Neural cell (in vitro differentiated cells): Measurements from ENCODE around the gene SHISAL1. TPM values are rescaled to one million over a fixed set of nuclear protein-coding genes. Genes with fewer than 3 reads are reported as not detected.

Experiments used
- H2AFZ ChIP-seq: fragments of 200-600, 300-800 bp; sonication (generic), shearing (Covaris generic); 2 replicates; pipeline ENCODE4 v1.6.0; 2014; ENCODE audit warnings: low read depth, mild to moderate bottlenecking, antibody characterized with exemption, low read length, moderate library complexity
- H3F3A ChIP-seq: fragments of 200-600 bp; shearing (Covaris generic); 2 replicates; pipeline ENCODE4 v1.6.1; 2016; ENCODE audit warnings: mild to moderate bottlenecking, moderate library complexity, mixed read lengths, antibody characterized with exemption, low read length; ENCODE audit not compliant: insufficient read depth, poor library complexity, severe bottlenecking
- H3K27ac ChIP-seq: fragments of 200-600, 300-800 bp; sonication (generic), shearing (Covaris generic); 2 replicates; pipeline ENCODE4 v1.5.1; 2014; ENCODE audit warnings: mild to moderate bottlenecking, low read length, moderate library complexity
- H3K27me3 ChIP-seq: fragments of 300-800, 200-600 bp; sonication (generic), shearing (Covaris generic); 2 replicates; pipeline ENCODE4 v1.6.0; 2014; ENCODE audit warnings: mild to moderate bottlenecking, low read depth, low read length, moderate library complexity; ENCODE audit not compliant: insufficient read depth
- H3K36me3 ChIP-seq: fragments of 300-800, 200-600 bp; sonication (generic), shearing (Covaris generic); 2 replicates; pipeline ENCODE4 v1.5.1; 2014; ENCODE audit warnings: mild to moderate bottlenecking, antibody characterized with exemption, low read length, moderate library complexity; ENCODE audit not compliant: insufficient read depth
- H3K4me2 ChIP-seq: fragments of 300-800, 200-600 bp; sonication (generic), shearing (Covaris generic); 2 replicates; pipeline ENCODE4 v1.6.0; 2014; ENCODE audit warnings: mild to moderate bottlenecking, low read length
- H3K4me3 ChIP-seq: fragments of 300-800, 200-600 bp; sonication (generic), shearing (Covaris generic); 2 replicates; pipeline ENCODE4 v1.5.1; 2014; ENCODE audit warnings: mild to moderate bottlenecking, low read length, moderate library complexity
- H3K79me2 ChIP-seq: fragments of 200-600 bp; shearing (Covaris generic); replicated peaks from 2 replicates; pipeline ENCODE4 v1.6.0; 2014; ENCODE audit warnings: mild to moderate bottlenecking, low read length, moderate library complexity; ENCODE audit not compliant: insufficient read depth
- H3K9ac ChIP-seq: fragments of 300-800, 200-600 bp; sonication (generic), shearing (Covaris generic); 2 replicates; pipeline ENCODE4 v1.6.1; 2016; ENCODE audit warnings: mild to moderate bottlenecking, low read length, mixed read lengths
- H3K9me2 ChIP-seq: fragments of 200-600 bp; shearing (Covaris generic); 2 replicates; pipeline ENCODE4 v1.6.1; 2016; ENCODE audit warnings: mild to moderate bottlenecking, low read length, mixed read lengths; ENCODE audit not compliant: insufficient read depth
- H3K9me3 ChIP-seq: fragments of 200-600, 300-800 bp; sonication (generic), shearing (Covaris generic); 2 replicates; pipeline ENCODE4 v1.6.1; 2016; ENCODE audit warnings: mild to moderate bottlenecking, mixed run types, low read length, moderate library complexity, mixed read lengths
- H4K20me1 ChIP-seq: fragments of 200-600 bp; shearing (Covaris generic); 2 replicates; pipeline ENCODE4 v1.6.1; 2016; ENCODE audit warnings: mild to moderate bottlenecking, mixed run types; ENCODE audit not compliant: insufficient read depth
- CTCF ChIP-seq: fragments of 450-650 bp; IDR thresholded peaks from 2 replicates; pipeline ENCODE4 v1.5.1; 2014; ENCODE audit warnings: antibody characterized with exemption, mild to moderate bottlenecking, moderate library complexity; ENCODE audit not compliant: poor library complexity, severe bottlenecking
- EP300 ChIP-seq: fragments of 450-650 bp; conservative IDR thresholded peaks from 2 replicates; pipeline ENCODE4 v1.6.1; 2014; ENCODE audit warnings: antibody characterized with exemption, mild to moderate bottlenecking, moderate library complexity; ENCODE audit not compliant: poor library complexity, severe bottlenecking
- EZH2 ChIP-seq: fragments of 200-600, 300-800 bp; shearing (Covaris generic), sonication (generic); IDR thresholded peaks from 2 replicates; pipeline ENCODE4 v1.6.1; 2014; ENCODE audit warnings: antibody characterized with exemption, low read length, borderline replicate concordance, mild to moderate bottlenecking; ENCODE audit not compliant: insufficient read depth, poor library complexity, severe bottlenecking
- MXI1 ChIP-seq: fragments of 450-650 bp; conservative IDR thresholded peaks from 2 replicates; pipeline ENCODE4 v1.6.1; 2014; ENCODE audit warnings: antibody characterized with exemption, mild to moderate bottlenecking; ENCODE audit not compliant: poor library complexity, severe bottlenecking
- POLR2AphosphoS5 ChIP-seq: IDR thresholded peaks from 2 replicates; pipeline ENCODE4 v1.6.1; 2012
- RAD21 ChIP-seq: fragments of 450-650 bp; conservative IDR thresholded peaks from 2 replicates; pipeline ENCODE4 v1.6.1; 2014; ENCODE audit warnings: antibody characterized with exemption, mild to moderate bottlenecking, moderate library complexity
- REST ChIP-seq: IDR thresholded peaks from 2 replicates; pipeline ENCODE4 v1.6.1; 2012; ENCODE audit warnings: borderline replicate concordance
- SMC3 ChIP-seq: fragments of 450-650 bp; conservative IDR thresholded peaks from 2 replicates; pipeline ENCODE4 v1.6.1; 2014; ENCODE audit warnings: antibody characterized with exemption, mild to moderate bottlenecking, moderate library complexity; ENCODE audit not compliant: poor library complexity
- TAF1 ChIP-seq: IDR thresholded peaks from 2 replicates; pipeline ENCODE4 v1.6.1; 2012; ENCODE audit warnings: low read depth
- polyA plus RNA-seq: library from polyadenylated mRNA; depleted of rRNA; stranded (reverse); fragments of >200 nt; gene quantifications from 2 replicates; pipeline ENCODE4 v1.2.3, GENCODE V29; 2014

The SHISAL1 gene
- polyA plus RNA-seq, 1 donor from 2014 or later, result 15.4 TPM

GRCh38 chr22:44351685-44352377 lies 39.1 kb upstream of the SHISAL1 start:
- H3K9me3 ChIP-seq, result no peaks in the 10 kb centered on the region
- H3K9me2 ChIP-seq, result no peaks in the 10 kb centered on the region
- no peak overlapping the region for H3K4me2 ChIP-seq
- H3K79me2 ChIP-seq, result no peaks in the 10 kb centered on the region
- no peaks in the 10 kb centered on the region for H3F3A ChIP-seq
- no peak overlapping the region for H3K27ac ChIP-seq
- H3K9ac ChIP-seq, result no peak overlapping the region
- no peaks in the 10 kb centered on the region for H3K36me3 ChIP-seq
- TF ChIP-seq REST (no peak), EP300 (no peak), MXI1 (no peak), POLR2AphosphoS5 (no peak), RAD21 (no peak), CTCF (no peak), EZH2 (no peak), TAF1 (no peak), SMC3 (no peak)
- H2AFZ ChIP-seq, result no peak overlapping the region
- H4K20me1 ChIP-seq, result no peaks in the 10 kb centered on the region
- H3K27me3 ChIP-seq, result no peaks in the 10 kb centered on the region
- H3K4me3 ChIP-seq, result no peak overlapping the region

- H3K9me3 ChIP-seq, result no peaks in the 10 kb centered on the region
- no peak for TF ChIP-seq SMC3
- no peaks in the 10 kb centered on the region for H4K20me1 ChIP-seq
- H3K36me3 ChIP-seq, result no peaks in the 10 kb centered on the region
- no peak overlapping the region for H3K4me3 ChIP-seq
- H3K27me3 ChIP-seq, result no peaks in the 10 kb centered on the region
- no peak overlapping the region for H3K9ac ChIP-seq
- no peak overlapping the region for H3K27ac ChIP-seq
- H3K4me2 ChIP-seq, result no peak overlapping the region
- no peaks in the 10 kb centered on the region for H3F3A ChIP-seq
- no peaks in the 10 kb centered on the region for H3K79me2 ChIP-seq
- no peak overlapping the region for H2AFZ ChIP-seq
- no peaks in the 10 kb centered on the region for H3K9me2 ChIP-seq
These were observed 38.3 kb upstream of the SHISAL1 start for GRCh38 chr22:44351037-44351436.

GRCh38 chr22:44349594-44349993 lies 36.8 kb upstream of the SHISAL1 start:
- no peaks in the 10 kb centered on the region for H3K27me3 ChIP-seq

More at GRCh38 chr22:44349594-44349993, 36.8 kb upstream of the SHISAL1 start:
- Histone ChIP-seq H3K9me3 (no peaks in the 10 kb centered on the region), H3K4me2 (no peak overlapping the region), H3K4me3 (no peak overlapping the region), H3K79me2 (no peaks in the 10 kb centered on the region), H3K9ac (no peak overlapping the region), H2AFZ (no peak overlapping the region), H3K9me2 (no peaks in the 10 kb centered on the region), H3K27ac (no peak overlapping the region), H4K20me1 (no peaks in the 10 kb centered on the region), H3K36me3 (no peaks in the 10 kb centered on the region), H3F3A (no peaks in the 10 kb centered on the region)
- TF ChIP-seq CTCF (no peak), EP300 (no peak)
